Endodermal cell (in vitro differentiated cells): Measurements from ENCODE around the gene TAL1. TPM values are rescaled to one million over a fixed set of nuclear protein-coding genes. Genes with fewer than 3 reads are reported as not detected.

ENCODE experiments used
- DNase-seq: peaks from one replicate; pipeline ENCODE4 v3.0.0-alpha.2; 2017
- H3K27ac ChIP-seq: 2 replicates; pipeline ENCODE4 v1.5.1; 2013; ENCODE audit warnings: mild to moderate bottlenecking, low read depth, low read length, moderate library complexity
- H3K27me3 ChIP-seq: 2 replicates; pipeline ENCODE4 v1.6.1; 2013; ENCODE audit warnings: mild to moderate bottlenecking, low read length, moderate library complexity; ENCODE audit not compliant: insufficient read depth, control insufficient read depth, poor library complexity, severe bottlenecking
- H3K36me3 ChIP-seq: 2 replicates; pipeline ENCODE4 v1.7.0; 2013; ENCODE audit warnings: mild to moderate bottlenecking, low read length, moderate library complexity; ENCODE audit not compliant: control insufficient read depth, insufficient read depth
- H3K4me1 ChIP-seq: one replicate; pipeline ENCODE4 v1.7.0; 2013; ENCODE audit warnings: low read length; ENCODE audit not compliant: control insufficient read depth, insufficient read depth
- H3K4me3 ChIP-seq: 2 replicates; pipeline ENCODE4 v1.5.1; 2013; ENCODE audit warnings: mild to moderate bottlenecking, low read length, moderate library complexity
- H3K9ac ChIP-seq: 2 replicates; pipeline ENCODE4 v1.6.1; 2013; ENCODE audit warnings: mild to moderate bottlenecking, low read length, moderate library complexity; ENCODE audit not compliant: poor library complexity, severe bottlenecking; ENCODE audit errors: extremely low read depth
- H3K9me3 ChIP-seq: 2 replicates; pipeline ENCODE4 v1.6.1; 2013; ENCODE audit warnings: mild to moderate bottlenecking, low read length, moderate library complexity; ENCODE audit not compliant: control insufficient read depth
- H3K27ac Mint-ChIP-seq: 2 replicates; pipeline ENCODE4 v1.8.0; 2020; ENCODE audit warnings: mixed read lengths
- H3K27me3 Mint-ChIP-seq: 2 replicates; pipeline ENCODE4 v1.8.0; 2021; ENCODE audit warnings: mild to moderate bottlenecking, mixed read lengths; ENCODE audit not compliant: insufficient read depth
- H3K36me3 Mint-ChIP-seq: 2 replicates; pipeline ENCODE4 v1.8.0; 2020; ENCODE audit warnings: low read depth, mixed read lengths
- H3K4me1 Mint-ChIP-seq: 2 replicates; pipeline ENCODE4 v1.8.0; 2020; ENCODE audit warnings: mixed read lengths
- H3K4me3 Mint-ChIP-seq: 2 replicates; pipeline ENCODE4 v1.8.0; 2020; ENCODE audit warnings: mild to moderate bottlenecking, moderate library complexity, mixed read lengths
- H3K9me3 Mint-ChIP-seq: 2 replicates; pipeline ENCODE4 v1.8.0; 2020; ENCODE audit warnings: mild to moderate bottlenecking, mixed read lengths
- WGBS, 2 experiments: methylation state at CpG; one replicate each; pipeline versions ENCODE4 v1.1.5 to v1.1.7; 2013; ENCODE audit warnings: missing lambda C conversion rate in 2 of 2, mixed read lengths in 1 of 2; ENCODE audit not compliant: insufficient coverage in 1 of 2, insufficient read length in 1 of 2; 5-methylcytosine and 5-hydroxymethylcytosine counted together
- total RNA-seq, 2 donors: library from RNA; stranded (reverse); fragmentation: NEBNext Ultra II Directional in 1 of 2; extraction: Animal tissue kit (Norgen Biotek cat#: 25700) in 1 of 2; gene quantifications; 2 replicates in 1 of 2; 3 replicates in 1 of 2; pipeline ENCODE4 v1.2.1, GENCODE V29; 2021
- TF ChIP-seq, protein P1 (sequence below): fragments of 200-600 bp; sonication (generic); conservative IDR thresholded peaks from 2 replicates; pipeline ENCODE4 v1.5.0; 2021; ENCODE audit warnings: antibody characterized with exemption, mild to moderate bottlenecking

TAL1 gene
- total RNA-seq, 2 donors from 2014 or later = 0.04 TPM; not detected in 1

DNA sequence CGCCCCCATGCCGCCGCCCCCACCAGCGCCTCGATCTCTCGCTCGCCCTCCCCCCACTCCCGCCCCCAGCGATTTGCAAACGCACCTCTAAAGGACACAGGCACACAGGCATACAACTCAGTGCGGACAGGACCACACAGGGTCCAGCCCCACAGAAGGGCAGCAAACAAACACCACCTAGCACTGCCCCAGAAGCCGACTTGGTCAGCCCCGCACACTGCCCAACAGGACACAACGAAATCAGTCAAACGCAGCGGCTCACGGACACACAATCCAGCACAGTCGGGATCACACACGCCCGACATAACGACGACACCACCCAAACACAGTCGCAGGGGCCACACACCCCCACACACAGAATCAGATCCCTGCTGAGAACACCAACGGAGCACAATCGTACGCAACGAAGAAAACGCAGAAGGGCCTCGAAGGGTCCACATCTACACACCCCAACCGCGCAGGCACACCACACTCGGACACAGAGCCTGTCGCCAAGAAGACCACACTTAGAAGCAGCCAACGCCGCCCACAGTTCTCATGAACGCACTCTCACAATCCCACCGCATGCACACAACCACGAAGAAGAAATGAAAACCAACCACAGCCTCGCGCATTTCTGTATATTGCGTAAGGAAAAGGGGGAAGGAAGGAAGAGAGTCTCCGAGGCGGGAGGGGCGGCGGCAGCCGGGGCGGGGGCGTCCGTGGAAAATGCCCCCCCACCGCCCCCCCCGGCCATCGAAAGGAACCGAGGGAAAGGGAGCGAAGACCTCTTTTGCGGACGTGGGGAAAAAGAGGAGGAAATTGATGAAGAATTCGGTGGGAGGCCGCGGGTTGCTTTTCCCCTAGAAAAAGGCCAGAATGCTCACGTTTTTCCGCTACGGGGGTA is 481 bp downstream of the TAL1 start:
- no peaks in the 10 kb centered on the region for H3K9me3 Mint-ChIP-seq
- Histone ChIP-seq H3K4me3 (peak overlapping the region; percentile 65), H3K9me3 (no peaks in the 10 kb centered on the region), H3K27me3 (peaks cover 95% of the 10 kb centered on the region), H3K27ac (no peak overlapping the region), H3K4me1 (no peaks in the 10 kb centered on the region), H3K36me3 (no peaks in the 10 kb centered on the region), H3K9ac (no peak overlapping the region)
- peaks cover 99% of the 10 kb centered on the region for H3K27me3 Mint-ChIP-seq
- TF ChIP-seq, protein P1, sequence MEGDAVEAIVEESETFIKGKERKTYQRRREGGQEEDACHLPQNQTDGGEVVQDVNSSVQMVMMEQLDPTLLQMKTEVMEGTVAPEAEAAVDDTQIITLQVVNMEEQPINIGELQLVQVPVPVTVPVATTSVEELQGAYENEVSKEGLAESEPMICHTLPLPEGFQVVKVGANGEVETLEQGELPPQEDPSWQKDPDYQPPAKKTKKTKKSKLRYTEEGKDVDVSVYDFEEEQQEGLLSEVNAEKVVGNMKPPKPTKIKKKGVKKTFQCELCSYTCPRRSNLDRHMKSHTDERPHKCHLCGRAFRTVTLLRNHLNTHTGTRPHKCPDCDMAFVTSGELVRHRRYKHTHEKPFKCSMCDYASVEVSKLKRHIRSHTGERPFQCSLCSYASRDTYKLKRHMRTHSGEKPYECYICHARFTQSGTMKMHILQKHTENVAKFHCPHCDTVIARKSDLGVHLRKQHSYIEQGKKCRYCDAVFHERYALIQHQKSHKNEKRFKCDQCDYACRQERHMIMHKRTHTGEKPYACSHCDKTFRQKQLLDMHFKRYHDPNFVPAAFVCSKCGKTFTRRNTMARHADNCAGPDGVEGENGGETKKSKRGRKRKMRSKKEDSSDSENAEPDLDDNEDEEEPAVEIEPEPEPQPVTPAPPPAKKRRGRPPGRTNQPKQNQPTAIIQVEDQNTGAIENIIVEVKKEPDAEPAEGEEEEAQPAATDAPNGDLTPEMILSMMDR = no peak
- H3K27ac Mint-ChIP-seq = peak overlapping the region; percentile 4
- H3K4me1 Mint-ChIP-seq = peaks cover 21% of the 10 kb centered on the region
- DNase-seq = peak; percentile 78
- peak overlapping the region; percentile 54 for H3K4me3 Mint-ChIP-seq
- H3K36me3 Mint-ChIP-seq = no peaks in the 10 kb centered on the region
- 0 to 3% methylated on average over 22 to 62 of the region's 62 CpGs for WGBS, 2 experiments

DNA sequence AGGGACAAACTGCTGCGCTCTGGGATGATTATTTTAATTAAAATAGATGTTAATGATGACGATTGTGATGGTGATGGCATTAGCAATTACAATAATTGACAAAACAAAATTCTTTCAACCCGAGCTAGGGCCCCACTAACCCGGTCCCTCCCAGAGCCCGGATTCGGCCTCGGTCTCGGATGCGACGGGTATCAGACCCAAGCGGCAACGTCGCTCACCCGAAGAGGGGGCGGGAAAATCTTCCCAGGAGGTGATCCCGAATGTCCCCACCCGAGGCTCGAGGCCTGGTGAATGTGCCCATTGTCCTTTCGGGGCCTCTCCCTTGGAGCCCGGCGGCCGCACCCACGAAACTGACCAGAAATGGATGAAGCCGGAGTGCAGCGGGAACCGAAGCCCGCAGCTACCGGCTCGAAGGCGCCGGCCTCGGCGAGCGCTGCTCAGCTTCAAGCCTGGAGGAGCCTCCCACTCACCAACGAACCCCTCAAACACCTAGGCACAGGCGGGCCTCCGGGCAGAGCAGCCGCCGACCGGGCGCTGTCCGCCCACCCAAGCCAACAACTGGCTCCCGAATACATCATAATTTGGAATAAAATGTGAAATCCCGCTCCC is 1.2 kb downstream of the TAL1 start:
- Histone ChIP-seq H3K4me1 (no peaks in the 10 kb centered on the region), H3K36me3 (no peaks in the 10 kb centered on the region), H3K27me3 (peaks cover 99% of the 10 kb centered on the region), H3K9ac (no peak overlapping the region), H3K27ac (no peak overlapping the region), H3K4me3 (no peak overlapping the region), H3K9me3 (no peaks in the 10 kb centered on the region)
- Mint-ChIP-seq H3K4me3 (peak overlapping the region; percentile 54), H3K36me3 (no peaks in the 10 kb centered on the region), H3K27me3 (peaks cover 99% of the 10 kb centered on the region), H3K27ac (no peak overlapping the region), H3K4me1 (peaks cover 27% of the 10 kb centered on the region), H3K9me3 (no peaks in the 10 kb centered on the region)
- WGBS, 2 experiments = 1 to 3% methylated on average over 29 to 43 of the region's 44 CpGs
- TF ChIP-seq, protein P1 = no peak
- DNase-seq = peak; percentile 81

DNA sequence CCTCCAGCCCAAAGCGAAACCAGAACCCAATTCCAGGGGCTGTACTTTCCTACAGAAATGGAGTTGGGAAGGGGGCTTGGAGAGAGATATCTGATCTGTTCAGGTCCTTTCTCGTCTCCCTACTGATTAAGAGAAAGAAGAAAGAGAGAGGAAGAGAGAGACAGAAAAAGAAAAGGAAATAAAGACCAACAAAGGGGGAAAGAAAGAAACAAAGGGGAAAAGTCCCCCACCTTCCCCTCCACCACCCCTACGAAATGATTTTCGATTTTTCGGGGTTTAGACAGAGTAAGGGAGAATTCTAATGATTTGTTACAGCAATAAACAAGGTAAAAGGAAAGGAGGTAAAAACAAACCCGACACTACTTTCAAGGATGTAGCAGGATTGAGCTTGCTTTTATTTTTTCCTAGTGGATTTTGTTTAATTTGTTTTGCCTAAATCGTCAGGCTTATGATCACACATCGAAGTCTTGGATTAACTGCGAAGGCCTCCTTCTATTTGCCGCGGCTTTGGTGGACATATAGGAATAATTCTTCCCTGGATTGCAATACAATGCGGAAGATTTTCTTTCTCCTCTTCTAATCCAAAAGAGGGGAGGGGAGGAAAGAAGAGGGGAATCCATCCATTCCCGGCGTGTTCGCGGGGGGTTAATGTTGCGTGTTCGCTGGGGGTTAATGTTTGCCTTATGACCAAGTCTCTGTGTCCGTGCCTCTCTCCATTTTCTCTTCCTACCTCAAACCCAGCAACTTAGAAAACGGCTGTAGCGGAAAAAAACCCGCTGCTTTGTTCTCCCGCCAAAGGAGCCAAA is 1.9 kb downstream of the TAL1 start:
- H3K36me3 Mint-ChIP-seq = no peaks in the 10 kb centered on the region
- H3K4me3 ChIP-seq = no peak overlapping the region
- peak overlapping the region; percentile 54 for H3K4me3 Mint-ChIP-seq
- H3K9me3 Mint-ChIP-seq = no peaks in the 10 kb centered on the region
- peaks cover 94% of the 10 kb centered on the region for H3K27me3 Mint-ChIP-seq
- H3K27ac Mint-ChIP-seq = no peak overlapping the region
- TF ChIP-seq, protein P1 = no peak
- no peak overlapping the region for H3K9ac ChIP-seq
- H3K27me3 ChIP-seq = peaks cover 98% of the 10 kb centered on the region
- H3K4me1 ChIP-seq = no peaks in the 10 kb centered on the region
- no peak overlapping the region for H3K27ac ChIP-seq
- H3K4me1 Mint-ChIP-seq = peaks cover 27% of the 10 kb centered on the region
- no peaks in the 10 kb centered on the region for H3K36me3 ChIP-seq
- no peaks in the 10 kb centered on the region for H3K9me3 ChIP-seq
- no peak for DNase-seq
- WGBS, 2 experiments = 0 to 2% methylated on average over 3 to 21 of the region's 23 CpGs
